Left cardiac atrium (tissue), 4 donors: ENCODE data around the gene RXRA. TPM values are rescaled to one million over a fixed set of nuclear protein-coding genes. Genes with fewer than 3 reads are reported as not detected.

Experiments used
- ATAC-seq, 2 donors: fragments of 200-7000 bp; cut with Tn5 transposase; one replicate each; pipeline ENCODE4 v1.9.1; 2020; ENCODE audit warnings: mild to moderate bottlenecking in 2 of 2, moderate library complexity in 2 of 2
- DNase-seq: peaks from one replicate; pipeline ENCODE4 v3.0.0-alpha.2; 2020
- intact Hi-C, 2 donors: fragments of 100-400 bp; cut with DNase I; formaldehyde crosslinking; loops; one replicate each; pipeline versions ENCODE4 v1.14.1 to v1.15.1; 2022 to 2023
- total RNA-seq, 2 donors: library from RNA; stranded (reverse); fragmentation: NEBNext Ultra II Directional; extraction: Animal tissue kit (Norgen Biotek cat#: 25700); gene quantifications; one replicate each; pipeline ENCODE4 v1.2.1, GENCODE V29; 2021
- donor health status: DM: no; HTN: yes; CAD: no.
- donor health status: DM: no; HTN: yes; CAD: no; lungs with severe emphysema.
- donor health status: DM: yes; HTN: yes; CAD: no.
- donor health status: Dilated cardiomyopathy.

Gene RXRA
- total RNA-seq, 2 donors from 2014 or later, result 41.6 to 67.7 TPM

GRCh38 chr9:134456756-134457305, 130.6 kb downstream of the RXRA start:
- ATAC-seq (no peak), DNase-seq (no peak)
- intact Hi-C loops, result no loop called here

GRCh38 chr9:134457321-134458206, 131.3 kb downstream of the RXRA start:
- no peak for DNase-seq
- ATAC-seq, result no peak
- intact Hi-C loops, result no loop called here

- ATAC-seq, result peak; percentile 16 to 21
- intact Hi-C loops, result no loop called here
- DNase-seq, result peak; percentile 70
Measured at GRCh38 chr9:134458207-134459108, 132.2 kb downstream of the RXRA start.

- no peak for DNase-seq
- ATAC-seq, result no peak
- intact Hi-C loops, result no loop called here
Measured at GRCh38 chr9:134459164-134459563, 132.9 kb downstream of the RXRA start.

GRCh38 chr9:134459573-134459972, 133.3 kb downstream of the RXRA start:
- ATAC-seq, result no peak
- intact Hi-C loops, result no loop called here
- DNase-seq, result no peak

- DNase-seq (no peak), ATAC-seq (no peak)
- intact Hi-C loops, result no loop called here
Measured at GRCh38 chr9:134460206-134460605, 134.0 kb downstream of the RXRA start.

- intact Hi-C loops, result no loop called here
Measured at GRCh38 chr9:134460896-134461295, 134.6 kb downstream of the RXRA start.

GRCh38 chr9:134461426-134461982, 135.2 kb downstream of the RXRA start:
- DNase-seq (no peak), ATAC-seq (no peak)
- intact Hi-C loops, result no loop called here

More at GRCh38 chr9:134460896-134461295, 134.6 kb downstream of the RXRA start:
- no peak for ATAC-seq
- DNase-seq, result no peak

GRCh38 chr9:134462318-134462717, 136.1 kb downstream of the RXRA start:
- ATAC-seq (no peak), DNase-seq (no peak)
- intact Hi-C loops, result no loop called here

- no peak for DNase-seq
- no peak for ATAC-seq
- intact Hi-C loops, result no loop called here
Measured at GRCh38 chr9:134463280-134463679, 137.0 kb downstream of the RXRA start.

GRCh38 chr9:134466869-134467616, 140.8 kb downstream of the RXRA start:
- ATAC-seq (no peak), DNase-seq (no peak)

GRCh38 chr9:134468358-134468757, 142.1 kb downstream of the RXRA start:
- intact Hi-C loops, result no loop called here
- ATAC-seq (no peak), DNase-seq (no peak)

More at GRCh38 chr9:134466869-134467616, 140.8 kb downstream of the RXRA start:
- intact Hi-C loops, result no loop called here

GRCh38 chr9:134469041-134469875, 143.0 kb downstream of the RXRA start:
- ATAC-seq (peak; percentile 59 to 76), DNase-seq (no peak)
- intact Hi-C loops, result no loop called here

- peak in 1 of 2 donors; percentile 34 for ATAC-seq
- DNase-seq, result no peak
- intact Hi-C loops, result no loop called here
Measured at GRCh38 chr9:134472256-134472655, 146.0 kb downstream of the RXRA start.

- ATAC-seq (no peak), DNase-seq (no peak)
- intact Hi-C loops, result no loop called here
Measured at GRCh38 chr9:134473141-134474054, 147.1 kb downstream of the RXRA start.

GRCh38 chr9:134474055-134474370, 147.8 kb downstream of the RXRA start:
- ATAC-seq (peak; percentile 68 to 77), DNase-seq (peak; percentile 61)
- intact Hi-C loops, result no loop called here
